ENCODE data around the gene FUOM. TPM values are rescaled to one million over a fixed set of nuclear protein-coding genes. Genes with fewer than 3 reads are reported as not detected.
A peak's percentile ranks its signal among the peaks of the same experiment; 100 is the strongest.

The FUOM gene
- total RNA-seq, 2 donors from 2014 or later = 6.3 to 9.1 TPM

- DNase-seq (no peak), ATAC-seq (no peak)
- H3K4me3 Mint-ChIP-seq = peak overlapping the region; percentile 59
- peak overlapping the region; percentile 71 for H3K27ac Mint-ChIP-seq
- H3K4me1 Mint-ChIP-seq = peaks cover 15% of the 10 kb centered on the region
- no peaks in the 10 kb centered on the region for H3K27me3 Mint-ChIP-seq
- no peaks in the 10 kb centered on the region for H3K9me3 ChIP-seq (ENCODE audit: control insufficient read depth, low read length, poor library complexity, severe bottlenecking)
- peaks cover 5% of the 10 kb centered on the region for H3K36me3 Mint-ChIP-seq (ENCODE audit: low read depth)
Measured at GRCh38 chr10:133310399-133310755, 47.4 kb downstream of the FUOM start.

GRCh38 chr10:133309720-133310398 lies 48.0 kb downstream of the FUOM start:
- no peaks in the 10 kb centered on the region for H3K27me3 Mint-ChIP-seq
- peak overlapping the region; percentile 95 for H3K4me3 Mint-ChIP-seq
- peak overlapping the region; percentile 71 for H3K27ac Mint-ChIP-seq
- peaks cover 5% of the 10 kb centered on the region for H3K36me3 Mint-ChIP-seq (ENCODE audit: low read depth)
- no peaks in the 10 kb centered on the region for H3K9me3 ChIP-seq (ENCODE audit: control insufficient read depth, low read length, poor library complexity, severe bottlenecking)
- DNase-seq = no peak
- H3K4me1 Mint-ChIP-seq = peaks cover 18% of the 10 kb centered on the region
- ATAC-seq = no peak

GRCh38 chr10:133309100-133309719 lies 48.6 kb downstream of the FUOM start:
- Mint-ChIP-seq H3K4me1 (peaks cover 19% of the 10 kb centered on the region), H3K27ac (peak overlapping the region; percentile 2)

GRCh38 chr10:133308421-133309099 lies 49.3 kb downstream of the FUOM start, which contains the start of the genes TUBGCP2 and ZNF511:
TUBGCP2 (minus strand) TSS chr10:133308872; CDS start chr10:133302941, 5,931 bp downstream.
ZNF511 (plus strand) TSS chr10:133308914; CDS start chr10:133308944, 30 bp downstream.
- Mint-ChIP-seq H3K27me3 (no peaks in the 10 kb centered on the region), H3K36me3 (ENCODE audit: low read depth) (peaks cover 5% of the 10 kb centered on the region), H3K4me3 (peak within 1 kb of the TSS; percentile 95), H3K4me1 (peaks cover 25% of the 10 kb centered on the region), H3K27ac (peak within 1 kb of the TSS; percentile 98)
- ATAC-seq (peak; percentile 69), DNase-seq (peak; percentile 87 to 90 (median 88))
- no peaks in the 10 kb centered on the region for H3K9me3 ChIP-seq (ENCODE audit: control insufficient read depth, low read length, poor library complexity, severe bottlenecking)

More at GRCh38 chr10:133309100-133309719, 48.6 kb downstream of the FUOM start:
- no peaks in the 10 kb centered on the region for H3K9me3 ChIP-seq (ENCODE audit: control insufficient read depth, low read length, poor library complexity, severe bottlenecking)
- Mint-ChIP-seq H3K4me3 (peak overlapping the region; percentile 95), H3K27me3 (no peaks in the 10 kb centered on the region), H3K36me3 (ENCODE audit: low read depth) (peaks cover 5% of the 10 kb centered on the region)
- DNase-seq (peak; percentile 90 to 92 (median 91)), ATAC-seq (peak; percentile 80)

GRCh38 chr10:133307776-133308420 lies 49.9 kb downstream of the FUOM start:
- Mint-ChIP-seq H3K36me3 (ENCODE audit: low read depth) (peaks cover 5% of the 10 kb centered on the region), H3K27me3 (no peaks in the 10 kb centered on the region), H3K27ac (peak overlapping the region; percentile 98), H3K4me1 (peaks cover 26% of the 10 kb centered on the region), H3K4me3 (peak overlapping the region; percentile 95)
- ATAC-seq = peak; percentile 66
- peak; percentile 74 to 84 (median 77) for DNase-seq
- H3K9me3 ChIP-seq (ENCODE audit: control insufficient read depth, low read length, poor library complexity, severe bottlenecking) = no peaks in the 10 kb centered on the region

DNA sequence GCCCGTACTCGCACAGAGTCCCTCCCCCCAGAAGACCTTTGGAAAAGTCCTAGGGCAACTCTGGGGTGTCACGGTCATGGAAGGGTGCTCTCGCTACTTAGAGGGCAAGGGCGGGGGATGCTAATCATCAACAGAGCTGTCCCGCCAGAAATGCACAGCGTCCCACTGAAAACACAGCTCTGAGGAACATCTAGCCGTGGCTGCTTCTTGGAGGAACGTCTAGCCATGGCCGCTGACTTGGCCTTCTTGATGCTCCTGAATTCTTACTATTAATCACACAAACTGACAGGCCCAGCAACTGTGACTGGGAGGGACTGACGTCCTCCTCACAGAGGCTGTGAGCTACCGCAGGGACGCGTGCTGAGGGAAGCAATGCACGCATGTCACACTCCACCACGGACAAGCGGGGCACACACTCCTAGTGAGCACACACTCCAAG lies 50.9 kb downstream of the FUOM start:
- DNase-seq = no peak
- peaks cover 5% of the 10 kb centered on the region for H3K36me3 Mint-ChIP-seq (ENCODE audit: low read depth)
- H3K27ac Mint-ChIP-seq = peak overlapping the region; percentile 98
- peak overlapping the region; percentile 95 for H3K4me3 Mint-ChIP-seq
- peaks cover 30% of the 10 kb centered on the region for H3K4me1 Mint-ChIP-seq
- ATAC-seq = no peak
- no peaks in the 10 kb centered on the region for H3K9me3 ChIP-seq (ENCODE audit: control insufficient read depth, low read length, poor library complexity, severe bottlenecking)
- H3K27me3 Mint-ChIP-seq = no peaks in the 10 kb centered on the region

- DNase-seq = no peak
- peak overlapping the region; percentile 98 for H3K27ac Mint-ChIP-seq
- no peak for ATAC-seq
- peaks cover 5% of the 10 kb centered on the region for H3K36me3 Mint-ChIP-seq (ENCODE audit: low read depth)
- no peaks in the 10 kb centered on the region for H3K27me3 Mint-ChIP-seq
- peaks cover 30% of the 10 kb centered on the region for H3K4me1 Mint-ChIP-seq
- no peak overlapping the region for H3K4me3 Mint-ChIP-seq
- no peaks in the 10 kb centered on the region for H3K9me3 ChIP-seq (ENCODE audit: control insufficient read depth, low read length, poor library complexity, severe bottlenecking)
Measured at GRCh38 chr10:133306097-133306476, 51.7 kb downstream of the FUOM start.

Other genes starting within 250 kb of the FUOM start
- gene KNDC1, start 197.8 kb downstream of the FUOM start, total RNA-seq = 1 to 10 TPM in 1 of 2 donors, under 1 TPM in 1; 0.42 to 1.1 TPM
- not detected for gene UTF1, start 127.8 kb downstream of the FUOM start, total RNA-seq
- under 1 TPM; 0.21 to 0.52 TPM for gene VENTX, start 120.2 kb downstream of the FUOM start, total RNA-seq
- 100 to 1,000 TPM; 157 to 188 TPM for gene ADAM8, start 81.2 kb downstream of the FUOM start, total RNA-seq
- gene TUBGCP2, start 49.1 kb downstream of the FUOM start, total RNA-seq = 10 to 100 TPM; 73.6 to 75.4 TPM
- gene ZNF511, start 49.1 kb downstream of the FUOM start, total RNA-seq = 10 to 100 TPM; 28.1 to 33.2 TPM
- gene CALY, start 21.1 kb downstream of the FUOM start, total RNA-seq = 1 to 10 TPM in 1 of 2 donors, under 1 TPM in 1; 0.96 to 1.9 TPM
- not detected for gene PRAP1, start 10.6 kb downstream of the FUOM start, total RNA-seq
- gene ECHS1, start 15.3 kb upstream of the FUOM start, total RNA-seq = 10 to 100 TPM; 18.2 to 20.2 TPM
- gene PAOX, start 21.2 kb upstream of the FUOM start, total RNA-seq = 1 to 10 TPM; 3.5 to 6.3 TPM
- 10 to 100 TPM; 48.7 to 51.2 TPM for gene MTG1, start 36.1 kb upstream of the FUOM start, total RNA-seq
- not detected for gene SPRN, start 66.6 kb upstream of the FUOM start, total RNA-seq
- 10 to 100 TPM; 20.6 to 38.6 TPM for gene SCART1, start 95.9 kb upstream of the FUOM start, total RNA-seq
- gene CYP2E1, start 169.3 kb upstream of the FUOM start, total RNA-seq = 10 to 100 TPM; 12.3 to 14.5 TPM
- gene SYCE1, start 207.6 kb upstream of the FUOM start, total RNA-seq = under 1 TPM; 0.15 to 0.39 TPM

Measured in T-helper 17 cell (primary cell).